ENCODE measurements around the gene ST8SIA2. TPM values are rescaled to one million over a fixed set of nuclear protein-coding genes. Genes with fewer than 3 reads are reported as not detected.

ST8SIA2 gene
- total RNA-seq (2.1 TPM), polyA plus RNA-seq (0.48 TPM)
- long read RNA-seq, donor 1: 0 reads
- long read RNA-seq, donor 2: 0 reads
- long read RNA-seq, donor 3: 0 reads
- long read RNA-seq, donor 4: 0 reads
- long read RNA-seq, donor 5, full-length matches to known transcripts: 1 of 1 reads
- long read RNA-seq, donor 5, partial matches to known transcripts: 0 of 1 reads
- long read RNA-seq, donor 5, other reads (novel, unspliced or antisense): 0 of 1 reads
- long read RNA-seq, donor 6: 0 reads
- long read RNA-seq, donor 7, full-length matches to known transcripts: 2 of 2 reads
- long read RNA-seq, donor 7, partial matches to known transcripts: 0 of 2 reads
- long read RNA-seq, donor 7, other reads (novel, unspliced or antisense): 0 of 2 reads
- long read RNA-seq, donor 8, full-length matches to known transcripts: 1 of 1 reads
- long read RNA-seq, donor 8, partial matches to known transcripts: 0 of 1 reads
- long read RNA-seq, donor 8, other reads (novel, unspliced or antisense): 0 of 1 reads
- long read RNA-seq, donor 9: 0 reads
- long read RNA-seq, donor 10, full-length matches to known transcripts: 2 of 2 reads
- long read RNA-seq, donor 10, partial matches to known transcripts: 0 of 2 reads
- long read RNA-seq, donor 10, other reads (novel, unspliced or antisense): 0 of 2 reads

GRCh38 chr15:92393071-92393979, at the start of gene ST8SIA2:
TSS of gene ST8SIA2 (plus strand) at chr15:92393881. CDS start at chr15:92394065, 184 bp downstream.
- DNase-seq (ENCODE audit: low read depth in 6 of 9, low spot score in 9 of 9): peak in 4 of 9 donors; percentile 8 to 55 (median 28)
- no peaks in the 10 kb centered on the region for H3K36me3 ChIP-seq (ENCODE audit: control insufficient read depth in 2 of 2, insufficient read depth in 2 of 2, low read length in 1 of 2)
- peaks cover 5 to 22% of the 10 kb centered on the region in 2 donors for H3K4me1 ChIP-seq (ENCODE audit: control insufficient read depth in 2 of 2, insufficient read depth in 2 of 2, low read length in 2 of 2)
- H3K27me3 ChIP-seq (ENCODE audit: control insufficient read depth in 2 of 2, insufficient read depth in 1 of 2, low read length in 1 of 2): peaks cover 49 to 72% of the 10 kb centered on the region in 2 donors
- H3K9me3 ChIP-seq (ENCODE audit: control insufficient read depth in 2 of 2, insufficient read depth in 1 of 2, low read length in 1 of 2): no peaks in the 10 kb centered on the region
- peak within 1 kb of the TSS; percentile 37 to 39 for H3K4me3 ChIP-seq (ENCODE audit: low read length in 2 of 2)
- WGBS: 3% methylated on average over 78 of the region's 78 CpGs
- H3K27ac ChIP-seq (ENCODE audit: low read depth in 1 of 2, low read length in 1 of 2): no peak within 1 kb of the TSS

- no peak for DNase-seq (ENCODE audit: low read depth in 6 of 9, low spot score in 9 of 9)
These were observed 49.6 kb upstream of the ST8SIA2 start for GRCh38 chr15:92343924-92344643.

GRCh38 chr15:92346063-92346462, 47.6 kb upstream of the ST8SIA2 start:
- no peak overlapping the region for H3K4me3 ChIP-seq (ENCODE audit: low read length in 2 of 2)
- H3K27me3 ChIP-seq (ENCODE audit: control insufficient read depth in 2 of 2, insufficient read depth in 1 of 2, low read length in 1 of 2): peaks cover 0 to 19% of the 10 kb centered on the region in 2 donors
- no peaks in the 10 kb centered on the region for H3K4me1 ChIP-seq (ENCODE audit: control insufficient read depth in 2 of 2, insufficient read depth in 2 of 2, low read length in 2 of 2)
- H3K36me3 ChIP-seq (ENCODE audit: control insufficient read depth in 2 of 2, insufficient read depth in 2 of 2, low read length in 1 of 2): no peaks in the 10 kb centered on the region
- no peak overlapping the region for H3K27ac ChIP-seq (ENCODE audit: low read depth in 1 of 2, low read length in 1 of 2)
- DNase-seq (ENCODE audit: low read depth in 6 of 9, low spot score in 9 of 9): no peak
- H3K9me3 ChIP-seq (ENCODE audit: control insufficient read depth in 2 of 2, insufficient read depth in 1 of 2, low read length in 1 of 2): no peaks in the 10 kb centered on the region

More at GRCh38 chr15:92343924-92344643, 49.6 kb upstream of the ST8SIA2 start:
- H3K4me3 ChIP-seq (ENCODE audit: low read length in 2 of 2): no peak overlapping the region
- H3K36me3 ChIP-seq (ENCODE audit: control insufficient read depth in 2 of 2, insufficient read depth in 2 of 2, low read length in 1 of 2): no peaks in the 10 kb centered on the region
- 58% methylated on average over 17 of the region's 17 CpGs for WGBS
- H3K27me3 ChIP-seq (ENCODE audit: control insufficient read depth in 2 of 2, insufficient read depth in 1 of 2, low read length in 1 of 2): peaks cover 0 to 19% of the 10 kb centered on the region in 2 donors
- no peaks in the 10 kb centered on the region for H3K4me1 ChIP-seq (ENCODE audit: control insufficient read depth in 2 of 2, insufficient read depth in 2 of 2, low read length in 2 of 2)
- no peaks in the 10 kb centered on the region for H3K9me3 ChIP-seq (ENCODE audit: control insufficient read depth in 2 of 2, insufficient read depth in 1 of 2, low read length in 1 of 2)
- H3K27ac ChIP-seq (ENCODE audit: low read depth in 1 of 2, low read length in 1 of 2): no peak overlapping the region

GRCh38 chr15:92355307-92355706, 38.4 kb upstream of the ST8SIA2 start:
- no peaks in the 10 kb centered on the region for H3K36me3 ChIP-seq (ENCODE audit: control insufficient read depth in 2 of 2, insufficient read depth in 2 of 2, low read length in 1 of 2)
- no peaks in the 10 kb centered on the region for H3K4me1 ChIP-seq (ENCODE audit: control insufficient read depth in 2 of 2, insufficient read depth in 2 of 2, low read length in 2 of 2)
- no peak overlapping the region for H3K27ac ChIP-seq (ENCODE audit: low read depth in 1 of 2, low read length in 1 of 2)
- H3K4me3 ChIP-seq (ENCODE audit: low read length in 2 of 2): no peak overlapping the region
- H3K9me3 ChIP-seq (ENCODE audit: control insufficient read depth in 2 of 2, insufficient read depth in 1 of 2, low read length in 1 of 2): no peaks in the 10 kb centered on the region
- DNase-seq (ENCODE audit: low read depth in 6 of 9, low spot score in 9 of 9): no peak
- no peaks in the 10 kb centered on the region for H3K27me3 ChIP-seq (ENCODE audit: control insufficient read depth in 2 of 2, insufficient read depth in 1 of 2, low read length in 1 of 2)
- WGBS: 99% methylated on average over 3 of the region's 3 CpGs

- no peak for DNase-seq (ENCODE audit: low read depth in 6 of 9, low spot score in 9 of 9)
These were observed 32.2 kb upstream of the ST8SIA2 start for GRCh38 chr15:92361321-92362000.

GRCh38 chr15:92362001-92362350, 31.7 kb upstream of the ST8SIA2 start:
- H3K9me3 ChIP-seq (ENCODE audit: control insufficient read depth in 2 of 2, insufficient read depth in 1 of 2, low read length in 1 of 2): no peaks in the 10 kb centered on the region
- WGBS: 90% methylated on average over 3 of the region's 3 CpGs
- no peak for DNase-seq (ENCODE audit: low read depth in 6 of 9, low spot score in 9 of 9)
- H3K4me1 ChIP-seq (ENCODE audit: control insufficient read depth in 2 of 2, insufficient read depth in 2 of 2, low read length in 2 of 2): no peaks in the 10 kb centered on the region
- H3K27ac ChIP-seq (ENCODE audit: low read depth in 1 of 2, low read length in 1 of 2): no peak overlapping the region
- no peak overlapping the region for H3K4me3 ChIP-seq (ENCODE audit: low read length in 2 of 2)
- H3K27me3 ChIP-seq (ENCODE audit: control insufficient read depth in 2 of 2, insufficient read depth in 1 of 2, low read length in 1 of 2): no peaks in the 10 kb centered on the region
- no peaks in the 10 kb centered on the region for H3K36me3 ChIP-seq (ENCODE audit: control insufficient read depth in 2 of 2, insufficient read depth in 2 of 2, low read length in 1 of 2)

More at GRCh38 chr15:92361321-92362000, 32.2 kb upstream of the ST8SIA2 start:
- no peak overlapping the region for H3K4me3 ChIP-seq (ENCODE audit: low read length in 2 of 2)
- H3K4me1 ChIP-seq (ENCODE audit: control insufficient read depth in 2 of 2, insufficient read depth in 2 of 2, low read length in 2 of 2): no peaks in the 10 kb centered on the region
- no peaks in the 10 kb centered on the region for H3K27me3 ChIP-seq (ENCODE audit: control insufficient read depth in 2 of 2, insufficient read depth in 1 of 2, low read length in 1 of 2)
- no peak overlapping the region for H3K27ac ChIP-seq (ENCODE audit: low read depth in 1 of 2, low read length in 1 of 2)
- WGBS: 90% methylated on average over 10 of the region's 10 CpGs
- no peaks in the 10 kb centered on the region for H3K36me3 ChIP-seq (ENCODE audit: control insufficient read depth in 2 of 2, insufficient read depth in 2 of 2, low read length in 1 of 2)
- no peaks in the 10 kb centered on the region for H3K9me3 ChIP-seq (ENCODE audit: control insufficient read depth in 2 of 2, insufficient read depth in 1 of 2, low read length in 1 of 2)

- DNase-seq (ENCODE audit: low read depth in 6 of 9, low spot score in 9 of 9): no peak
- H3K27ac ChIP-seq (ENCODE audit: low read depth in 1 of 2, low read length in 1 of 2): no peak overlapping the region
- H3K4me1 ChIP-seq (ENCODE audit: control insufficient read depth in 2 of 2, insufficient read depth in 2 of 2, low read length in 2 of 2): no peaks in the 10 kb centered on the region
- H3K9me3 ChIP-seq (ENCODE audit: control insufficient read depth in 2 of 2, insufficient read depth in 1 of 2, low read length in 1 of 2): no peaks in the 10 kb centered on the region
- H3K27me3 ChIP-seq (ENCODE audit: control insufficient read depth in 2 of 2, insufficient read depth in 1 of 2, low read length in 1 of 2): no peaks in the 10 kb centered on the region
- WGBS: 90% methylated on average over 6 of the region's 6 CpGs
- H3K36me3 ChIP-seq (ENCODE audit: control insufficient read depth in 2 of 2, insufficient read depth in 2 of 2, low read length in 1 of 2): no peaks in the 10 kb centered on the region
- H3K4me3 ChIP-seq (ENCODE audit: low read length in 2 of 2): no peak overlapping the region
These were observed 28.6 kb upstream of the ST8SIA2 start for GRCh38 chr15:92365084-92365483.

GRCh38 chr15:92365906-92366305, 27.8 kb upstream of the ST8SIA2 start:
- no peaks in the 10 kb centered on the region for H3K4me1 ChIP-seq (ENCODE audit: control insufficient read depth in 2 of 2, insufficient read depth in 2 of 2, low read length in 2 of 2)
- WGBS: 77% methylated on average over 3 of the region's 3 CpGs
- H3K36me3 ChIP-seq (ENCODE audit: control insufficient read depth in 2 of 2, insufficient read depth in 2 of 2, low read length in 1 of 2): no peaks in the 10 kb centered on the region
- DNase-seq (ENCODE audit: low read depth in 6 of 9, low spot score in 9 of 9): no peak
- H3K27ac ChIP-seq (ENCODE audit: low read depth in 1 of 2, low read length in 1 of 2): no peak overlapping the region
- no peaks in the 10 kb centered on the region for H3K27me3 ChIP-seq (ENCODE audit: control insufficient read depth in 2 of 2, insufficient read depth in 1 of 2, low read length in 1 of 2)
- no peak overlapping the region for H3K4me3 ChIP-seq (ENCODE audit: low read length in 2 of 2)
- no peaks in the 10 kb centered on the region for H3K9me3 ChIP-seq (ENCODE audit: control insufficient read depth in 2 of 2, insufficient read depth in 1 of 2, low read length in 1 of 2)
